Effector memory CD8-positive, alpha-beta T cell (primary cell): ENCODE data around the gene C9orf85.

Experiments
- ATAC-seq: fragments of 150-1000 bp; cut with Tn5 transposase; replicated peaks from 2 replicates; pipeline ENCODE4 v1.10.0; 2021; ENCODE audit warnings: mild to moderate bottlenecking, moderate library complexity
- DNase-seq, 3 experiments: peaks; one replicate each; pipeline ENCODE4 v3.0.0; 2021
- H3K27ac Mint-ChIP-seq, 2 donors: one replicate each; pipeline ENCODE4 v1.8.0; 2022; ENCODE audit warnings: mild to moderate bottlenecking in 2 of 2, mixed read lengths in 2 of 2, moderate library complexity in 2 of 2
- H3K27me3 Mint-ChIP-seq, 2 donors: one replicate each; pipeline ENCODE4 v1.8.0; 2022; ENCODE audit warnings: mixed read lengths in 2 of 2
- H3K36me3 Mint-ChIP-seq: one replicate; pipeline ENCODE4 v1.8.0; 2022; ENCODE audit warnings: mild to moderate bottlenecking, moderate library complexity, mixed read lengths; ENCODE audit not compliant: insufficient read depth
- H3K4me1 Mint-ChIP-seq, 2 donors: one replicate each; pipeline ENCODE4 v1.8.0; 2022; ENCODE audit warnings: low read depth in 2 of 2, mixed read lengths in 2 of 2
- H3K4me3 Mint-ChIP-seq, 2 donors: one replicate each; pipeline ENCODE4 v1.8.0; 2022; ENCODE audit warnings: mild to moderate bottlenecking in 2 of 2, mixed read lengths in 2 of 2, moderate library complexity in 2 of 2
- H3K9me3 Mint-ChIP-seq, 2 donors: one replicate each; pipeline ENCODE4 v1.8.0; 2022; ENCODE audit warnings: mixed read lengths in 2 of 2
- total RNA-seq, 9 experiments: gene quantifications; one replicate each; lab custom pipeline; 2026; lab: John Stamatoyannopoulos, UW

C9orf85 gene, protein sequence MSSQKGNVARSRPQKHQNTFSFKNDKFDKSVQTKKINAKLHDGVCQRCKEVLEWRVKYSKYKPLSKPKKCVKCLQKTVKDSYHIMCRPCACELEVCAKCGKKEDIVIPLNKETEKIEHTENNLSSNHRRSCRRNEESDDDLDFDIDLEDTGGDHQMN
- 4.1 to 11.7 (median 9.2) reads per million in 9 experiments for total RNA-seq

DNA sequence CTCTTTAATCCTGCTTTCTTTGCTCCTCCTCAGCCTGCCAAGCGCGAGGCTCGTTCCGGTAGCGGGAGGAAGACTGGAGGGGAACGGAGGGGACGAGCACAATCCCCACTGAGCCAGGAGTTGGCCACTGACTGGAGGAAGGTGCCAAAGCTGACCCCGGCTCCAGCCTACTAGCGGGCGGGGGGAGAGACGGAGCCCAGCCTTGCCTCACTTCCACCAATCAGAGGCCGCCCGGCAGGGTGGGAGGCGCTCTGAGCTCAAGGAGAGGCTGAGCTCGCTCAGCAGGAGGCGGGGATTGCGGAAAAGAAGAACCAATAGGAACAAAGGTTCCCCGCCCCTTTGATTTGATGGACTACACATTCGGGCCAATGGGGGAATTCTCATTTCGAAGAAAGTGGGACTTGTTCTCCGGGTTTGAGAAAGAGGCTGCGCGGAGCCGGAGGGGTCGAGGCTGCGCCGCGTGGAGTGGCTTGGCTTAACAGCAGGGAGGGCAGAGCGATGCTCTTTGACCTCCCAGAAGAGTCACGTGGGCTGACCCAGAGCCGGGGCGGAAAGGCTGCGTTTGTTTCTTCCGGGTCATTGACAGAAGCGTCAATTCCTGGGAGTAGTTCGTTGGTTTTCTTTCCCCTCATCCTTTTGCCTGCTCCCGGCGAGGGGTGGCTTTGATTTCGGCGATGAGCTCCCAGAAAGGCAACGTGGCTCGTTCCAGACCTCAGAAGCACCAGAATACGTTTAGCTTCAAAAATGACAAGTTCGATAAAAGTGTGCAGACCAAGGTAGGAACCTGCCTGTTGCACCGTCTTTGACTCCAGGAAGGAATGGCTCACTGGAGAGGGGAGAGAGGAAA, at the start of gene C9orf85, which contains the start of gene ABHD17B:
C9orf85 (plus strand) TSS at position 579 of the 847 bp plus-strand sequence; CDS start at position 675, 96 bp downstream.
ABHD17B (minus strand) TSS at position 133 of the 847 bp plus-strand sequence. CDS start 36,113 bp downstream, outside the sequence.
- H3K27ac Mint-ChIP-seq, result peak within 1 kb of the TSS; percentile 93 to 97
- no peaks in the 10 kb centered on the region for H3K9me3 Mint-ChIP-seq
- DNase-seq (peak; percentile 95 to 97 (median 95)), ATAC-seq (peak; percentile 90)
- H3K4me3 Mint-ChIP-seq, result peak within 1 kb of the TSS; percentile 91 to 93
- H3K36me3 Mint-ChIP-seq, result peaks cover 14% of the 10 kb centered on the region
- H3K4me1 Mint-ChIP-seq, result peaks cover 29 to 67% of the 10 kb centered on the region in 2 donors
- H3K27me3 Mint-ChIP-seq, result no peaks in the 10 kb centered on the region

DNA sequence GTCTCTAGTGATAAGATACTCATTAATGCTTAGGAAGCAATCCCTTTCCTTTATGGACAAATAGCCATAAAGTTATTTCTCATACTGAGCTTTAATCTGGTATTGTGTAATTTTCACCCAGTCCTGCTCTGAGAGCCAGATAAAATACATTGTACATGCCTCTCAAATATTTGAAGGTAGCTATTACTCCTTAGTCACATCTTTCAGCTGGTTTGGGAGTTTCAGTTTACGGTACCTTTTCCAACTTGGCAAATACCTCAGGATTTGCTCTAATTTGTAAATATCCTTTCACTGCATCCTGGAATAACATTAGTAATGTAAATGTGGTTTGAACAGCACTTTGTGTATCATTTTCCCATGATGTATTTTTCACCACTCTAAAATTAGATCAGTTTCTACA, 47.8 kb upstream of the C9orf85 start:
- no peak overlapping the region for H3K27ac Mint-ChIP-seq
- no peaks in the 10 kb centered on the region for H3K9me3 Mint-ChIP-seq
- no peaks in the 10 kb centered on the region for H3K27me3 Mint-ChIP-seq
- no peak overlapping the region for H3K4me3 Mint-ChIP-seq
- no peak for ATAC-seq
- DNase-seq, result no peak
- peaks cover 11% of the 10 kb centered on the region for H3K36me3 Mint-ChIP-seq
- H3K4me1 Mint-ChIP-seq, result peaks cover 3% of the 10 kb centered on the region in 2 donors

DNA sequence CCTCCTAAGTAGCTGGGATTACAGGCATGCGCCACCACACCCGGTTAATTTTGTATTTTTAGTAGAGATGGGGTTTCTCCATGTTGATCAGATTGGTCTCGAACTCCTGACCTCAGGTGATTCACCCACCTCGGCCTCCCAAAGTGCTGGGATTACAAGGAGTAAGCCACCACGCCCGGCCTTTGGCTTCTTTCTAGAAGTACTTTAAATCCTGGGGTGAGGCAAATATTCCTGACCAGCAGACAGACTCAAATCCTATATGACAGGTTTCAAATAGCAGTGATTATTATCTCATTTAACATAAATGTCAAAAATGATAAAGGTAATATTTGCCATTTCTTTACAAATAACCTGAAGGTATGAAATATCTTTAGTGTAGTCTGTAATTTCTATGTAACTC, 36.1 kb upstream of the C9orf85 start:
- H3K4me1 Mint-ChIP-seq, result peaks cover 0 to 21% of the 10 kb centered on the region in 2 donors
- peaks cover 10% of the 10 kb centered on the region for H3K36me3 Mint-ChIP-seq
- H3K27me3 Mint-ChIP-seq, result no peaks in the 10 kb centered on the region
- no peak overlapping the region for H3K27ac Mint-ChIP-seq
- peaks cover 3 to 14% of the 10 kb centered on the region in 2 donors for H3K9me3 Mint-ChIP-seq
- DNase-seq (no peak), ATAC-seq (no peak)
- H3K4me3 Mint-ChIP-seq, result no peak overlapping the region

DNA sequence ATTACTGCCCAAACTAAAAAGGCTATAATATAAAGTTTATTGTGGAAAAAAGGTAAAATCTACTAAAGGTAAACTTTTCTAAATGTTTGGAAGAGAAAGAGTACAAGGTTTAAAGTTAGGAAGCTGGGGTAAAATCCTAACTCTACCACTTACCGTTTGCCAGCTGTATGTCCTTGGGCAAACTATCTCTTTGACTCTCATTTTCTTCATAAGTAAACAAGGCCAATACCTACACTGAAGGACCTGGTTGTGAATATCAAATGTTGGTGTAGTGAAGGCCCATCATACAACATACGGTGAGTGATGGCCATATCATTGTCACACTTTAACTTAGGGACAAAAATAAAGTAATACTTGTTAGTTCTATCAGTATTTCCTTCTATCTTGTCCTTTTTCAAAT, 35.3 kb upstream of the C9orf85 start:
- no peak overlapping the region for H3K27ac Mint-ChIP-seq
- peaks cover 10% of the 10 kb centered on the region for H3K36me3 Mint-ChIP-seq
- no peak overlapping the region for H3K4me3 Mint-ChIP-seq
- peaks cover 0 to 21% of the 10 kb centered on the region in 2 donors for H3K4me1 Mint-ChIP-seq
- DNase-seq (no peak), ATAC-seq (no peak)
- H3K9me3 Mint-ChIP-seq, result peaks cover 3 to 14% of the 10 kb centered on the region in 2 donors
- no peaks in the 10 kb centered on the region for H3K27me3 Mint-ChIP-seq

DNA sequence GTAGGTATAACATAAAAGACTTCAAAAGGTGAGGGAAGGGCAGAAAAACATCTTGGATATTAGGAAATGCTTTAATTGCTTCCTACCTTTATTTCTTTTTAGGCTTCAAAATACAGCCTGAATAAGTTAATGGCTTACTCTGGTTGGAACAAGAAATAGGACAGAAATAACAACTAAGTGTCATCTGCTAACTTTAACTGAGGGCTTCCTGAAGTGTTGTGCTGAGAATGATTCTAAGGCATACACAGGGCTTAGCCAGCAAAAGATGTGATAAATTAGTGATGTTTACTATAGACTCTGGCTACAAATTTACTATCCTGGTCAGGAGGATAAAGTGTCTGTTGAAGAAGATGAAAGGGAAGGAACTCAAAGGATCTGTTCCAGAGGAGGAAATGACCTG, 34.6 kb upstream of the C9orf85 start:
- H3K4me3 Mint-ChIP-seq, result no peak overlapping the region
- H3K27me3 Mint-ChIP-seq, result no peaks in the 10 kb centered on the region
- peaks cover 1 to 27% of the 10 kb centered on the region in 2 donors for H3K4me1 Mint-ChIP-seq
- peaks cover 10% of the 10 kb centered on the region for H3K36me3 Mint-ChIP-seq
- peaks cover 3 to 14% of the 10 kb centered on the region in 2 donors for H3K9me3 Mint-ChIP-seq
- DNase-seq (no peak), ATAC-seq (no peak)
- H3K27ac Mint-ChIP-seq, result no peak overlapping the region

DNA sequence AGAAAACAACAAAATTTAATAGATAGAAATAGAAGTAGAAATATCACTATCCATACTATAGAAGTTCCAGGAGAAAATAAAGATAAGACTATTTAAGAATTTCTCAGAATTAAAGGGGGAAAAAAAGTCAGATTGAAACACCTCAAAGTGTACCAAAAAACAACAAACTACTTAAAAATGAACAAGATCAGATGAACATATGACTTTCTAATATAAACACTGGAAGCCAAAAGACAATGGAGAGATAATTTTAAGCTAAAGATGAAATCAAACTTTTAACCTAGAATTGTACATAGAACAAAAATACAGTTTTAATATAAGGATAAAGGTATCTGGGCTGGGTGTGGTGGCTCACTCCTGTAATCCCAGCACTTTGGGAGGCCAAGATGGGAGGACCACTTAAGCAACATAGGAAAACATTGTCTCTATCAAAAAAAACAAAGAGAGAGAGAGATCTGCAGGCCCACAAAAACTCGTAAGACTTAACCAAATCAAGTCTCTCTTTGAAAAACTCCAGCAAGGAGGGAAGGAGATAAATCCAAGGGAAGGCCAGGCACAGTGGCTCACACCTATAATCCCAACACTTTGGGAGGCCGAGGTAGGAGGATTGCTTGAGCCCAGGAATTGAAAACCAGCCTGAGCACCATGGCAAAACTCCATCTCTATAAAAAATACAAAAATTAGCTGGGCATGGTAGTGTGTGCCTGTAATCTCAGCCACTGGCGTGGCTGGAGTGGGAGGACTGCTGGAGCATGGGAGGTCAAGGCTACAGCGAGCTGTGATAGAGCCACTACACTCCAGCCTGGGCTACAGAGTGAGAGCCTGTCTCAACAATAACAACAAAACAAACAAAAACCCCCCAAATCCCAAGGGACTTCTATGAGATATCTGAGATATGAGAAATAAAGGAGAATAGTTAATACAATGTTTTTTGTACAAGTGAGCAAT, 32.8 kb upstream of the C9orf85 start:
- DNase-seq, result no peak
- Mint-ChIP-seq H3K36me3 (peaks cover 10% of the 10 kb centered on the region), H3K27me3 (no peaks in the 10 kb centered on the region), H3K9me3 (peaks cover 3 to 14% of the 10 kb centered on the region in 2 donors), H3K4me3 (no peak overlapping the region), H3K4me1 (peaks cover 1 to 27% of the 10 kb centered on the region in 2 donors), H3K27ac (peak overlapping the region in 1 of 2 donors; percentile 62)
- ATAC-seq, result no peak

DNA sequence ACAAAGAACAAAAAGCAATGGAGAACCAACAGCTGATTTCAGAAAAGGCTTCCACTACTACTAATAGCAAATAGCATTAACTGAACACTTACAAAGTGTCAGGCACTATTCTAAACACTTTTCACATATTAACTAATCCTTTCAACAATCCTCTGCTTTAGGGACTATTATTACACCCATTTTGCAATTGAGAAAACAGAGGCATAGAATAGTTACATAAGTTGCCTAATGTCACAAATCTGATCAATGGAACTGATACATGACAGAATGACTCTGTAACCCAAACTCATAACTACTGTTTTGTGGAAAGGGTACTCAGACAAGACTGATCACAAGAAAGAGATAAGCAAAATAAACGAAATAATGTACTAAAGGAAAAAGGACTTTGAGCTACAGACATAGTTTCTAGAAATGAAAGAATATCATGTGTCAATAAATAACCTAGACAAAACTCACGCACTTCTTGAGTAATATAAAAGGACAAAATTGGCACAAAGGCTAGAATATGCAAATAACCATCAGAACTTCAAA, 31.7 kb upstream of the C9orf85 start:
- H3K4me3 Mint-ChIP-seq, result peak overlapping the region in 1 of 2 donors; percentile 21
- peaks cover 3 to 23% of the 10 kb centered on the region in 2 donors for H3K9me3 Mint-ChIP-seq
- DNase-seq (no peak), ATAC-seq (no peak)
- H3K27me3 Mint-ChIP-seq, result no peaks in the 10 kb centered on the region
- no peak overlapping the region for H3K27ac Mint-ChIP-seq
- H3K36me3 Mint-ChIP-seq, result peaks cover 7% of the 10 kb centered on the region
- peaks cover 3 to 27% of the 10 kb centered on the region in 2 donors for H3K4me1 Mint-ChIP-seq

DNA sequence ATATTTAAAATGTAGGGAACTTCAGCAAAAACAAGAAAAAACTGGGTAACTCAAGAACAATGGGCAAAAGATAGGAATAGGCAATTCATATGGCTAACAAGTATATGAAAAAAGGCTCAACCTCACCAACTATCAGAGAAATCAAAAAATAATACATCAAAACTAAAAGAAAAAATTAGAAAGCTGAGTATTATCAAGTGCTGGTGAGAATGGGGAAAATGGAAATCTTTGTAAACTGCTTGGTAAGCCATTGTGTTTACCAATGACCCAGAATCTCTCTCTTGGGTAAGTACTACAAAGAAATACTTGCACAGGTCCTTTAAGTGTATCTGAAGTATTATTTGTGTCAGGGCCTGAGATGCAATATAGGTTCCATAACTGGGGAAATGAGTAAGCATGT, 27.4 kb upstream of the C9orf85 start:
- H3K4me3 Mint-ChIP-seq, result no peak overlapping the region
- peaks cover 3% of the 10 kb centered on the region for H3K36me3 Mint-ChIP-seq
- H3K27ac Mint-ChIP-seq, result no peak overlapping the region
- no peaks in the 10 kb centered on the region for H3K27me3 Mint-ChIP-seq
- ATAC-seq, result no peak
- peaks cover 14 to 29% of the 10 kb centered on the region in 2 donors for H3K4me1 Mint-ChIP-seq
- no peak for DNase-seq
- peaks cover 3 to 16% of the 10 kb centered on the region in 2 donors for H3K9me3 Mint-ChIP-seq

DNA sequence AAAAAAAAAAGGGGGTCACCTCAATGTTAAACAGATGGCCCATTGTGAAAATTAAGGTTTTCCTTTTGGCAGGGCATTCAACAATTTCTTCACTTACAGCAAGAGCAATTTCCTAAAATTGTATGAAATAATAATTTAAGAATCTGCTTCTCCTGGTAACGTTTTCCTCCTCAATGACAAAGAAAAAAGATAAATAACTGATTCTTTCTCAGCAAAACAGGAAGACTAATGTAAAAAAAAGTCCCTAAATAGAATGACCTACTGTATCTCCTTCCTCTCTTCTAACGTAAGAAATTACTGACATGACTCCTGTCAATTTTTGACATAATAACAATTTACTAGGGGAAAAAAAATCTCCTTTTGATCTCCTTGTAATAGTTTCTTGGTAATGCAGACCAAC, 26.0 kb upstream of the C9orf85 start:
- H3K27ac Mint-ChIP-seq, result no peak overlapping the region
- no peaks in the 10 kb centered on the region for H3K27me3 Mint-ChIP-seq
- ATAC-seq, result peak; percentile 24
- peaks cover 0 to 8% of the 10 kb centered on the region in 2 donors for H3K9me3 Mint-ChIP-seq
- no peak for DNase-seq
- no peak overlapping the region for H3K4me3 Mint-ChIP-seq
- peaks cover 14 to 22% of the 10 kb centered on the region in 2 donors for H3K4me1 Mint-ChIP-seq
- peaks cover 3% of the 10 kb centered on the region for H3K36me3 Mint-ChIP-seq

DNA sequence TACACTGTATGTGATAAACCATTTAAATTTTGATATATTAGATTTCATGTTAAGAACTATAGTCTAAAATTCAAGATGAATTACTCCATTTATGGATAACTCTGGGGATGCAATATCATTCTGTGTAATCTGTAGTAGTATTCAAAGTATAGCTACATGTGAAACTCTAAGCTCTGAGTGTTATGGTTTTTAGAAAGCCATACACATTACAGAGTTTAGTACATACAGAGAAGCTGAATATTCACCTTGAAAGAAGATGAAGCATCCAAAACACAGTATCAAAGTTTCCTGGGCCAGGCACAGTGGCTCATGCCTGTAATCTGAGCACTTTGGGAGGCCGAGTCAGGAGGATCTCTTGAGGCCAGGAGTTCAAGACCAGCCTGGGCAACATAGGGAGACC, 25.4 kb upstream of the C9orf85 start:
- Mint-ChIP-seq H3K4me1 (peaks cover 14 to 22% of the 10 kb centered on the region in 2 donors), H3K27ac (peak overlapping the region in 1 of 2 donors; percentile 23)
- no peak for ATAC-seq

DNA sequence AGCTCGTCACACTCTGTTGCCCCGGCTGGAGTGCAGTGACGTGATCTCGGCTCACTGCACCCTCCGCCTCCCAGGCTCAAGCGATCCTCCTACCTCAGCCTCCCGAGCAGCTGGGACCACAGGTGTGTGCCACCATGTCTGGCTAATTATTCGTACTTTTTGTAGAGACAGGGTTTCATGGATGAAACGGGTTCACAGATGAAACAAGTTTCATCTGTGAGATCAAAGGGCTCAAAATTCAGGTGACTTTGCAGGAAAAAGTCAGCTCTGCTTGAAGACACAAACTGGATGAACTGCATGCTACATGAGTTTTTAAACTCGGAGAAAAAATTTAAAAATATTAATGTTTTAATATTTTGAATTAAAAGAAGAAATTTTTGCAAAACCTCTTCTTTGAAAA, 24.9 kb upstream of the C9orf85 start:
- Mint-ChIP-seq H3K4me3 (no peak overlapping the region), H3K27me3 (no peaks in the 10 kb centered on the region), H3K27ac (peak overlapping the region in 1 of 2 donors; percentile 23), H3K9me3 (peaks cover 0 to 8% of the 10 kb centered on the region in 2 donors), H3K4me1 (peaks cover 14 to 23% of the 10 kb centered on the region in 2 donors), H3K36me3 (peaks cover 3% of the 10 kb centered on the region)
- no peak for ATAC-seq
- no peak for DNase-seq

More for the DNA sequence above, 25.4 kb upstream of the C9orf85 start:
- peaks cover 3% of the 10 kb centered on the region for H3K36me3 Mint-ChIP-seq
- no peak for DNase-seq
- H3K27me3 Mint-ChIP-seq, result no peaks in the 10 kb centered on the region
- H3K9me3 Mint-ChIP-seq, result peaks cover 0 to 8% of the 10 kb centered on the region in 2 donors
- no peak overlapping the region for H3K4me3 Mint-ChIP-seq

DNA sequence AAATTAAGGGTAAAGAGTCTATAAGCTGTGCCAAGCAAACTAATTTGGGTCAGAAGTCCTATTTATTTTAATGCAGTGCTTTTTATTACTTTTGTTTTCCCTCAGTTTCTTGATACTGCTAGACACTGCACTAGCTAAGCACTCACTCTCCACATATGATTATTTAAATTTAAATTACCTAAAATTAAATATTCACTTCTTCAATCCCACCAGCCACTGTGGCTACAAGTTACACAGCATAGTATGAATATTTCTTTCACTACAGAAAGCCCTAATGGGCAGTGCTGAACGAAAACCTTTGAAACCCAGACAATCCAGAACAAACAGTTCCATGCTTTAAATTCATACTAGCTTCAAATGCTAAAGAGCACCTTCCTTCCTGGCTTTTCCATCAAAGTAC, 24.1 kb upstream of the C9orf85 start:
- Mint-ChIP-seq H3K4me1 (peaks cover 14 to 21% of the 10 kb centered on the region in 2 donors), H3K36me3 (peaks cover 2% of the 10 kb centered on the region), H3K9me3 (peaks cover 0 to 8% of the 10 kb centered on the region in 2 donors), H3K27me3 (no peaks in the 10 kb centered on the region), H3K4me3 (peak overlapping the region in 1 of 2 donors; percentile 47), H3K27ac (peak overlapping the region in 1 of 2 donors; percentile 42)
- ATAC-seq (no peak), DNase-seq (no peak)
